ENCODE results near the gene GPAT2.

GRCh38 chr2:96073170-96073775, 38.6 kb upstream of the GPAT2 start:
- TF ChIP-seq CTCF (conservative IDR thresholded peaks at IDR 0.05) (no peak), ZFX (IDR thresholded peaks at IDR 0.05) (no peak)

Data from C4-2B (cell line).